Astrocyte of the hippocampus (primary cell): Measurements from ENCODE around the gene TMEM253.
A peak's percentile ranks its signal among the peaks of the same experiment; 100 is the strongest.

Source experiments
- DNase-seq: peaks from one replicate; pipeline ENCODE4 v3.0.0; 2011; ENCODE audit warnings: low read depth, low spot score

The TMEM253 gene

GRCh38 chr14:21090194-21090939 lies 10.5 kb upstream of the TMEM253 start:
- peak; percentile 24 for DNase-seq

- DNase-seq, result no peak
Observed at GRCh38 chr14:21090940-21091663, 9.8 kb upstream of the TMEM253 start.

- no peak for DNase-seq
Observed at GRCh38 chr14:21091821-21092272, 9.0 kb upstream of the TMEM253 start.

GRCh38 chr14:21092273-21093011 lies 8.4 kb upstream of the TMEM253 start:
- DNase-seq, result peak; percentile 91

- DNase-seq, result no peak
Observed at GRCh38 chr14:21093018-21093417, 7.8 kb upstream of the TMEM253 start.

- DNase-seq, result peak; percentile 83
Observed at GRCh38 chr14:21093769-21094681, 6.8 kb upstream of the TMEM253 start.

GRCh38 chr14:21095430-21096205 lies 5.2 kb upstream of the TMEM253 start:
- DNase-seq, result peak; percentile 56

- DNase-seq, result no peak
Observed at GRCh38 chr14:21096438-21096837, 4.4 kb upstream of the TMEM253 start.

GRCh38 chr14:21096978-21097635 lies 3.8 kb upstream of the TMEM253 start:
- no peak for DNase-seq

- peak; percentile 24 for DNase-seq
Observed at GRCh38 chr14:21097636-21098075, 3.2 kb upstream of the TMEM253 start.

GRCh38 chr14:21098076-21098891 lies 2.6 kb upstream of the TMEM253 start, which contains the start of gene ZNF219:
Gene ZNF219, minus strand, starts transcription at chr14:21098655. Its CDS starts 5,064 bp downstream, at chr14:21093591.
- peak; percentile 54 for DNase-seq

- DNase-seq, result no peak
Observed at GRCh38 chr14:21098892-21099595, 1.8 kb upstream of the TMEM253 start.

GRCh38 chr14:21099596-21099985 lies 1.3 kb upstream of the TMEM253 start:
- no peak for DNase-seq

GRCh38 chr14:21101802-21102413 lies 1.0 kb downstream of the TMEM253 start:
- no peak for DNase-seq

GRCh38 chr14:21102521-21103410 lies 1.9 kb downstream of the TMEM253 start:
- DNase-seq, result no peak

GRCh38 chr14:21103411-21103709 lies 2.5 kb downstream of the TMEM253 start:
- DNase-seq, result no peak
